ENCODE results near the gene SLC22A13.

SLC22A13 gene

DNA sequence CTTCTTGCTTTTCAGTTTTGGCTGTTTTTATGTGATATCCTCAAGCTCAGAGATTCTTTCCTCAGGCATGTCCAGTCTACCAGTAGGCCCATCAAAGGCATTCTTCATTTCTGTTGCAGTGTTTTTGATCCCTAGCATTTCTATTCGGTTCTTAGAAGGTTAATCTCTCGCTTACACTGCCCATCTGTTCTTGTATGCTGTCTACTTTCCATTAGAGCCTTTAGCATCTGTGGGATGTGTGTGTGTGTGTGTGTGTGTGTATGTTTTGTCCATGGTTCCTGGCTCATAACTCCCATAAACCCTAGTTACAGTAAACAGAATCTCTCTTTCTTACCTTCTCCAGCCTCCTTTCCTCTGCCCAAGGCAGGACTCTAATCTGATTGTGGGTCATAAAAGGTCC, 5.1 kb upstream of the SLC22A13 start:
- H3K4me3 ChIP-seq (ENCODE audit: low read depth, low read length), result no peak overlapping the region
- TF ChIP-seq, protein P1, sequence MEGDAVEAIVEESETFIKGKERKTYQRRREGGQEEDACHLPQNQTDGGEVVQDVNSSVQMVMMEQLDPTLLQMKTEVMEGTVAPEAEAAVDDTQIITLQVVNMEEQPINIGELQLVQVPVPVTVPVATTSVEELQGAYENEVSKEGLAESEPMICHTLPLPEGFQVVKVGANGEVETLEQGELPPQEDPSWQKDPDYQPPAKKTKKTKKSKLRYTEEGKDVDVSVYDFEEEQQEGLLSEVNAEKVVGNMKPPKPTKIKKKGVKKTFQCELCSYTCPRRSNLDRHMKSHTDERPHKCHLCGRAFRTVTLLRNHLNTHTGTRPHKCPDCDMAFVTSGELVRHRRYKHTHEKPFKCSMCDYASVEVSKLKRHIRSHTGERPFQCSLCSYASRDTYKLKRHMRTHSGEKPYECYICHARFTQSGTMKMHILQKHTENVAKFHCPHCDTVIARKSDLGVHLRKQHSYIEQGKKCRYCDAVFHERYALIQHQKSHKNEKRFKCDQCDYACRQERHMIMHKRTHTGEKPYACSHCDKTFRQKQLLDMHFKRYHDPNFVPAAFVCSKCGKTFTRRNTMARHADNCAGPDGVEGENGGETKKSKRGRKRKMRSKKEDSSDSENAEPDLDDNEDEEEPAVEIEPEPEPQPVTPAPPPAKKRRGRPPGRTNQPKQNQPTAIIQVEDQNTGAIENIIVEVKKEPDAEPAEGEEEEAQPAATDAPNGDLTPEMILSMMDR (conservative IDR thresholded peaks at IDR 0.05; ENCODE audit: low read depth, low read length), result no peak
- DNase-seq (ENCODE audit: low read depth), result no peak

DNA sequence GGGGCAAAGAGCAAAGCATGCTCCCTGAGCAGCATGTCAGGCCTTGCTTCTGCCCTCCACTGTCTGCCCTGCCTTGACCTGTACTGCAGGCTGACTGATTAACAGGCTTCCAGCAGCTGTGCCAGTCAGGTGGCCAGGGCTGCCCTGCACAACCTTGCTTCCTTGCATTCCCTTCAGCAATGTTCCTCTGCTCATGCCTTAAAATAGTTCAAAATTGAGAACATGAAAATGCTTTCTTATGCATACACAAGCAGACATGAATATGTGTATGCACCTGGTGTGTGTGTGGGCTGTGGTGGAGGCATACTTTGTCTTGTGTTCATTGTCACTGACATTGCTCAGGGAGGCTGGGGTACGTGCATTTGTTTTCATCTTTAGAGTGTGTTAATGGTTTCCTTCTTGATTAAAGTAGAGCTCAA, 1.2 kb upstream of the SLC22A13 start:
- no peak for DNase-seq (ENCODE audit: low read depth)
- TF ChIP-seq, protein P1 (conservative IDR thresholded peaks at IDR 0.05; ENCODE audit: low read depth, low read length), result no peak
- no peak overlapping the region for H3K4me3 ChIP-seq (ENCODE audit: low read depth, low read length)

DNA sequence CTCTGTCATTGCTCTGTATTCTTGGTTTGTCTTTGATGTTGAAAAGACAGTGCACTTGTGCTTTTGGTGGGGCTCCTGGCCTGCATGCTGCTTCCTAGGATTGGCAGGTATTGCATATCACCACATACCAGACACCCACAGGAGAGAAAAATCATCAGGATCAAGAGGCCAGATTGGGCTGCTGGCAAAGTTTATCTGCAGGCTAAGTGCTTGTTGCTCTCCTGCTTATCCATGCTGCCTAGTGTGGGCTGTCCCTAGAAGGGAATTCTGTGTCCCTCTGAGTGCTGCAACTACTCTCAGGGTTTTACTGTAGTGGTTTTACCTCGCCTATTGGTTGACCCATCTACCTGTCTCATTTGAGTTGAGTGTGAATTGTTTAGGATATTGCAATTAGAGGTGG, 833 bp upstream of the SLC22A13 start:
- no peak overlapping the region for H3K4me3 ChIP-seq (ENCODE audit: low read depth, low read length)
- no peak for DNase-seq (ENCODE audit: low read depth)
- TF ChIP-seq, protein P1 (conservative IDR thresholded peaks at IDR 0.05; ENCODE audit: low read depth, low read length), result no peak

DNA sequence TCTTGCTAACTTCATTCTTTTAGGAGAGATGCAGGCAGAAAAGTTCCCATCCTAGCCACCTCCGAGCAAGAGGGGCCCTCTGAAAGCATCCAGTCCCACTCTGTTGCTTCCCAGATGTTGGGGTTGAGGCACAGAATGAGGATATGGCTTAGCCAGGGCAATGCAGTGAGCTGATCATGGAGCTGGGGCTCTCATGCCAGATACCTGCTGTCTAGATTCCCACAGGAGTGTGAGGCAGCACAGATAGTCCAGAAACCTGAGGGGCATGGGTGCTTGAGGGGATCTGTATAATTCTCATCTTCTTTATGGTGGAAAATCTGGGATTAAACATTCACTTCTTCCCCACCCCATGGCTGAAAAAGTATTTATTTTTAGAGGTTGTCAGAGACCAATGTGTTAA, 1.2 kb downstream of the SLC22A13 start:
- H3K4me3 ChIP-seq (ENCODE audit: low read depth, low read length), result no peak overlapping the region
- DNase-seq (ENCODE audit: low read depth), result no peak
- TF ChIP-seq, protein P1 (conservative IDR thresholded peaks at IDR 0.05; ENCODE audit: low read depth, low read length), result no peak

DNA sequence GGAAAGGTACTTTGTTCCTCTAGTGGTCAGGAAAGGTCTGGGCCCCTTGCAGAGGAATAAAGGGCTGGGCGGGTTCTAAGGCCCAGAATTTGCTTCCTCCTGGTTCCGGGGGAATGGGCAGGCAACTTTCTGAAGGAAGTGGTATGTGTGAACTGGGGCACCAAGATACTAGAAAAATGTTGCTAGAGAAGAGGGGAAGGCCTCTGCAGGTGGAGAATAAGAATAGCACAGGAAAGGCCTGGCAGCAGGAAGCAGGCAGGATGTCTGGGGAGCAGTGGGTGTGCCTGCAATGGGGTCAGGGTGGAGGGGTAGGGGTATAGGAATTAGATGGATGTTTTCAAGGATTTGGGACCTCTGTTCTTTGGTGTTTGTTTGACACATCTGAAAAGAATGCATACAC, 2.0 kb downstream of the SLC22A13 start:
- DNase-seq (ENCODE audit: low read depth), result no peak
- no peak overlapping the region for H3K4me3 ChIP-seq (ENCODE audit: low read depth, low read length)

DNA sequence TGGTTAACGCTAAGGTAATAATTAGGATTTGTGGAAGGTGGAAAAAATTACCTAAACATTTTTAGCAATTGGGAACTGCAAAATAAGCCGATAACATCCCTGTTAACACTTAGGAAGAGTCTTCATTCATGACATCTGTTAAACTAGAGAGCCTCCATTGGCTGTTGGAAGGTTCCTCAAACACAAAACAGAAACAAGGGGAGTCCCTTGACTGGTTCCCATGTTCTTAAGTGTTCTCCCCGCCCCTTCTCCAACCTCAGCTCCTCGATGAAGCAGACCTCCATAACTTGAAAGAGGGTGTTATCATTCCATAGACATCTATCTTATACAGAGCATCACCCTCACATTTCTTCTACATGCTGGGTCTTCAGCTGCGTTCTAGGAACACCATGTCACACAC, 2.5 kb downstream of the SLC22A13 start:
- TF ChIP-seq, protein P1 (conservative IDR thresholded peaks at IDR 0.05; ENCODE audit: low read depth, low read length), result no peak
- no peak for DNase-seq (ENCODE audit: low read depth)
- no peak overlapping the region for H3K4me3 ChIP-seq (ENCODE audit: low read depth, low read length)

More for the DNA sequence above, 2.0 kb downstream of the SLC22A13 start:
- TF ChIP-seq, protein P1 (conservative IDR thresholded peaks at IDR 0.05; ENCODE audit: low read depth, low read length), result no peak

DNA sequence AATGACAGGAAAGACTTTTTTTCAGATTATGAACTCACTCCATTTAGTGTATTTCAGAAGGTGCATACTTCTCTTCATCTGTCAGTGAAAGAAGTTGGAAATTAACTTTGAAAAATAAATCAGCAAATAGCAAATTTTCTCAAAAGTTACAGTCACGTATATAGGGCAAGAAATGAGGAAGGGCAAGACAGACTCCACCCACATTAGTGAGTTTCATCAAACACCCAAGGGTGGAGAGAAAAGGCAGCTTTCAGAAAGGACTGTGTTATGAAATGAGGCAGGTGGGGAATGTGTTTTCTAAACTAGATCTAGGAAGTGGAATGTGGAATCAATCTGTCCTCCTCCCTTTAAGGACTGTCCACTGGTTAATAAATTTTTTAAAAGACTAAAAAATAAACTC, 2.9 kb downstream of the SLC22A13 start:
- no peak for DNase-seq (ENCODE audit: low read depth)
- no peak overlapping the region for H3K4me3 ChIP-seq (ENCODE audit: low read depth, low read length)
- TF ChIP-seq, protein P1 (conservative IDR thresholded peaks at IDR 0.05; ENCODE audit: low read depth, low read length), result no peak
